SIG-M5 (cell line): Measurements from ENCODE around the gene TSHZ2.

Source experiments
- DNase-seq: peaks from one replicate; lab custom pipeline; 2025; lab: John Stamatoyannopoulos, UW

Gene TSHZ2

GRCh38 chr20:52972190-52972937, at the start of gene TSHZ2:
TSS of gene TSHZ2 (plus strand) at chr20:52972358. CDS start at chr20:52973294, 936 bp downstream.
- DNase-seq, result no peak

- no peak for DNase-seq
These were observed 49.7 kb upstream of the TSHZ2 start for GRCh38 chr20:52922436-52922835.

GRCh38 chr20:52923123-52923937, 48.8 kb upstream of the TSHZ2 start:
- no peak for DNase-seq

DNA sequence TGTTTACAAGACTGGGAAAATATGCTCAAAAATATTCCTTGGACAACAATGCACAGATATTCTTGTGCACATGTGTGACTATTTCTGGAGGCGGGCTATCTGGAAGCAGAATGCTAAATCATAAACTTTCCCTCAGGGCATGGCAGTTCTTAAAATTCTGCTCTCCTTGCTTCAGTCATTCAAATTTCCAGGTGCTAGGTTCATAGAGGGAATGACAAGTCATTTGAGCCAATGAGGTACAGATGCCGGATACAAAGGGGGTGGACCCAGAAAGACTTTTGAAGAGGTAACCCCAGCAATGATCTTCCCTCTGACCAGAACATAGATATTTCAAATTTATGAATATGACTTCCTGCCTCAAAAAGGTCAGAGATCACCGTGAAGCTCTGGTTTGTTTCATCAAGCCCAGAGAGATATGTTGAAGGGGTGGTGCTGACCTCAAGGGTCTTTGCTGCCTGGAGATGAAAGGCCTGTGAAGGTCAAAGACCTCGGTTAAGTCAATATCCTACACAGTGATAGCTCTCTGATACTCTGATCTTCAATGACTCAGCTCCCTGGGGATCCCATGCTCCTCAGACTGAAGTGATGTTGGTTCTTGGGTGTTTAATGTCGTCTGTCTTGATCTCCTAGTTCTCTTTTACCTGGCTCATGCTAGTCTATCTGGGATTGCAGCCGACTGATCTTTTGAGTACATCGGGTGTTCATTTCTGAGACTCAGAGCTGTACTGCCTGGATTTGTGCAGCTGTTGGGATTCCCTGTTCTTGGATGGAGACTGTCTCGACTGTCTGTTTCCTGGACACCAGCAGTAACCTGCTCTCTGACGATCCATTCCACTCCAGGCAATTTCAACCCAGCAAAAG, 47.5 kb upstream of the TSHZ2 start:
- DNase-seq, result no peak

- DNase-seq, result no peak
These were observed 45.7 kb upstream of the TSHZ2 start for GRCh38 chr20:52926505-52926904.

DNA sequence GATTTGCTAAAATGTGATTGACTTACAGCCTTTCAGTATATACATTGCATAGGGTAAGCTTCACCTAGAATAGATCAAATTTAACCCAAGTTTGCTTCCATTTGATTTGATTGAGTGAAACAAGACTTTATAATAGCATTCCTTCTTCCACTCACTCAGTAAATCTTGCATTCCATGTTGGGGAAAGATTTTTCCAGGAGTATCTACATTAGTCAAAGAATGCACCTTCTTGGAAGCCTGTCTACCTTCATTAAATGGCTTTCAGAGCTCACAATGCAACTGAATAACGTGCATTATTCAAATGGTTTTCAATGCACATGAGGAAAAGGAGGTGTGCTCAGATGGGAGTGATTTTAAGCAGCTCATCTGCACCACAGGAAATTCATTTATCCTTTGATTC, 38.3 kb upstream of the TSHZ2 start:
- no peak for DNase-seq

- no peak for DNase-seq
These were observed 35.5 kb upstream of the TSHZ2 start for GRCh38 chr20:52936351-52937340.

DNA sequence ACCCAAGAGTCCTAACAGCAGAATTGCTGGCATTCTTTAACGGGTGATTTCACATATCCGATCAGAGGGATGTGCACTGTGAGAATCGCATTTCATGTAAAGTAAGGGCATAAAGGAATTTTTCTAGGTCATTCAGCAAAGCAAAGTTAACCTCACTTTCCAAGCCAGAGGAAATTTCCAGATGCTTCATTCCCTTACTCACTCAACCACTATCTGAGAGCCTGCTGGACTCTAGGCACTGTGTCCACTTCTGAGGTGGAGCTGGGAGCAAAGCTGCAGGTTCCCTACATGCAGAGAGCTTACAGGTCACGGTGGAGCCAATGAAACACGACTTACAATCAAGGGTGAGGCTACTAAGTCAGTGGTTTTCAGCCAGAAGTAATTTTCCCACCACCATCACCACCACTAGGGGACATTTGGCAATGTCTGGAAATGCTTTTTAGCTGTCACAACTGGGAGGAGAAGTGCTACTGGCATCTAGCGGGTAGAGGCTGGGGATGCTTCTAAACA, 34.5 kb upstream of the TSHZ2 start:
- DNase-seq, result no peak

DNA sequence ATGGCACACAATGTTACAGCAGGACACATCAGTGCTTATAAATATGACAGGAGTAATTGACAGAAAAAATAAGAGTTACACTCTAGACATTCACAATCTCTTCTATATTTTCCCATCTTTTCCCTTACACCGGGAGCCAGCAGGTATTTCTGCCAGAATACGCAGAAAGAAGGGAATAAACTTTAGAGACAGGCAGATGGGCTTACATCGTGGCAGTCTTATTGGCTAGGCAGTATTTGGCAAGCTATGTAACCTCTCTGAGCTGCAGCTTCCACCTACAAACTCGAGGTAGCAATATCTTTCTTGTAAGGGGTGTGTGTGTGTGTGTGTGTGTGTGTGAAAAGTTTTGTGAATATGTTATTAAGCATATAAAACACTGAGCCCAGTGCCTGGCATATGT, 33.0 kb upstream of the TSHZ2 start:
- DNase-seq, result no peak

DNA sequence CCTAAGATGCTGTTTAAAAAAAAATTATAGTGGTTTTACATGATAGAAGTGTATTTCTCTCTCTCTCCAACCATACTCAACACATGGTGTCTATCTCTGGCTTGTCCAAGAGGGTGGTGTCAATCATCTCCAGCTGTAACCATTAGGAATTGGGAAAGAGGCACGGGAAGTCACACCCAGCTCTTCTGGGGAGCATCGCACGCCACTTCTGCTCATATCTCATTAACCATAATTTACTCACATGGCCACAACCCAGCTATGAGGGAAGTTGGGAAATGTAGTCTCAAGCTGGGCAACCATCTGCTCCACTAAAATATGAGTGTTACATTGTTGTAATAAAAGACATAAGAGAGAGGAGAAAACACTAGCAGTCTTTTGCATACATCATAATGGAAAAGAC, 30.4 kb upstream of the TSHZ2 start:
- no peak for DNase-seq

DNA sequence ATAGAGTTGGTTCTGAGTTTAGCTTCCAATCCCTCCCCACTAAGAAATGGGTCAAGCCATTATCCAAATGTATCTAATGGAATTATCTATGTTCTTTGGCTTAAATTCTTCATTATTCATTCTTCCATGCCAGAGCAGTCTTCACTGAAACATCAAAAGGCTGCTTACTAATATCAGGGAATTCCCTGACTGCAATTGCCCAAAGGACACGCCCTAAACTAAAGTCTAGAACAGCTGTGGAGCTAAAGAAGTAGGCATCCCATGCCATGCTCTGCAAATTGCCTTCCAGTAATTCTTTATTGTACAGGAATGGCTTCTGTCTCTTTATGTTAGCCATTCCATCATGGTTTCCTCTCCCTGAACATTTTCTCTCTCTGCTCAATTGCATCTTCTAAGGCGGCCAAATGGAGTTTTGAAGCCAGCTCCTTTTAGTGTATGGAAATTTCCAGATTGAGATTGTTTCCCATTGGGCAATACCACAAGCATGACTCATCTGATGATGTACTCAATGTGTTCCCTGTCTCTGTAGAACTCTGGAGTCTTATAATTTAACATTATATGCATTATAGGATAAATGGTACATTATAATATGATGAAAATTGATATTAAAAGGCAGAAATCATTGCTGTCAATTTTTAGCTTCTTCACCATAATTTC, 28.8 kb upstream of the TSHZ2 start:
- no peak for DNase-seq

- no peak for DNase-seq
These were observed 26.9 kb upstream of the TSHZ2 start for GRCh38 chr20:52945268-52945667.

DNA sequence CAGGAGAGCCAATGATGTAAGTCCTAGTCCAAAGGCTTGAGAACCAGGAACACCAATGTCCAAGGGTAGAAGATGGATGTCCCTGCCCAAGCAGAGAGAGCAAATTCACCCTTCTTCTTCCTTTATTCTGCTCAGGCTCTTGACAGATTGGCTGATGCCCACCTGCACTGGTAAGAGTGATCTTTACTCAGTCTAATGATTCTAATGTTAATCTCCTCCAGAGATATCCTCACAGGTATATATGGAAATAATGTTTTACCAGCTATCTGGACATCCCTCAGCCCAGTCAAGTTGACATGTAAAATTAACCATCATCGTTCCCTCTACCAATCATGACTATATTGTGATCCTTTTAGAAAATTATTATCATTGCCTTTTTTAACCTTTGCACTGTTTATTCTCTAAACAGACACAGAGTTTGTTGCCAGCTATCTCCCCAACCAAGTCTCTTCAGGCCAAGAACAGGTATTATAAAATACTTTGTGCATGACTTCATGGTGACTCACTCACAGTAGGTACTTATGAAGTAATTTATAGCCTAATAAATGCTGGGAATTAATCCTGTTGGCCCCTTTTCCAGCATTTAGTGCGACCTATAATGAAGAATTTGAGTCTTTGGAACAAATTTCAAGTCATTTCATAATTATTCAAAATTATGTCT, 26.2 kb upstream of the TSHZ2 start:
- DNase-seq, result no peak

- DNase-seq, result no peak
These were observed 23.7 kb upstream of the TSHZ2 start for GRCh38 chr20:52948491-52948890.

GRCh38 chr20:52953020-52953419, 19.1 kb upstream of the TSHZ2 start:
- DNase-seq, result no peak

- no peak for DNase-seq
These were observed 17.3 kb upstream of the TSHZ2 start for GRCh38 chr20:52954849-52955248.

DNA sequence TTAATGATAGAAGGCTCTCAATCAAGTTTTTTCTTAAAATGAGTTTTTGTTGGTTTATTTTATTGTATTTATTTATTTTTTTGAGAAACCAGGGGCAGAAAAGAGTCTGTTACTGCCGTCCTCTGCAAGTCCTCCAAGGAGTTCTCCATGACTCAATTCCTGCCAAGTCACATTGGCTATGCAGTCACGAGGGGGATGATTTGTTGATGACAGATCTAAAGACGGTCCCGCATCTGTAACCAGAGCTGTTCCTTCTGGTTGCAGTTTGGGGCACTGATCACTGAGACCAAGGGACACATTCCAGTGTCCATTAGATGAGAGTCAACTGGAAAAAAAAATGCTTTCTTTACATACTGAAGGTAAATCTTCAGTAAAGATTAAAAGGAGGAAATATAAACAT, 13.9 kb upstream of the TSHZ2 start:
- DNase-seq, result no peak

DNA sequence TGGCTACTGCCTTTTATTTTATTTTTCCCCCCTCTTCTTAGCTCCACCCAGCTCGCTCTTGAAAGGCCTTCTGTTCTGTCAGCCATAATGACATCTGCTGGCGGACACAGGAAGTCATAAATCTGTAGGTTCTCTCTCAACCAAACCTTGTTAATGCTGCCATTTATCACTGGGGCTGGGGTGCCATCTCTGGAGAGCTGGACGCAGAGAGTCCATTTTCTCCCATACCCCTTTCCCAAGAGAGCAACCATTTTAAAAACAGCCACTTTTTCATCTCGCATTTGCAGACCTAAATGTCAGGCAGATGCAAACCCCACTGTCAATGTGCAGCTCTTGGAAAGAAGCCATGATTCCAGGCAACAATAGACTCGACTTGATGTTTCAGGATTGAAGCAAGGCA, 13.0 kb upstream of the TSHZ2 start:
- DNase-seq, result no peak

GRCh38 chr20:52962183-52962582, 10.0 kb upstream of the TSHZ2 start:
- no peak for DNase-seq

GRCh38 chr20:52963131-52963530, 9.0 kb upstream of the TSHZ2 start:
- DNase-seq, result no peak
